Mesothelial cell of epicardium (in vitro differentiated cells): ENCODE data around the gene UNC45A. TPM values are rescaled to one million over a fixed set of nuclear protein-coding genes. Genes with fewer than 3 reads are reported as not detected.

Experiments
- DNase-seq, 2 experiments: peaks; one replicate each; pipeline ENCODE4 v3.0.0; 2021; ENCODE audit warnings: low spot score in 2 of 2; ENCODE audit not compliant: unreplicated experiment in 2 of 2
- H3K27ac Mint-ChIP-seq: 2 replicates; pipeline ENCODE4 v1.8.0; 2021; ENCODE audit warnings: mixed read lengths
- H3K27me3 Mint-ChIP-seq: 2 replicates; pipeline ENCODE4 v1.8.0; 2021; ENCODE audit warnings: low read depth, mixed read lengths
- H3K36me3 Mint-ChIP-seq: 2 replicates; pipeline ENCODE4 v1.8.0; 2021; ENCODE audit warnings: mixed read lengths
- H3K4me1 Mint-ChIP-seq: 2 replicates; pipeline ENCODE4 v1.8.0; 2021; ENCODE audit warnings: mixed read lengths
- H3K4me3 Mint-ChIP-seq: 2 replicates; pipeline ENCODE4 v1.8.0; 2021; ENCODE audit warnings: mild to moderate bottlenecking, moderate library complexity, mixed read lengths
- H3K9me3 Mint-ChIP-seq: 2 replicates; pipeline ENCODE4 v1.8.0; 2021; ENCODE audit warnings: mixed read lengths
- total RNA-seq: library from RNA; stranded (reverse); gene quantifications from 3 replicates; pipeline ENCODE4 v1.2.1, GENCODE V29; 2021
- TF ChIP-seq, protein P1 (sequence below): fragments of 200-600 bp; sonication (generic); IDR thresholded peaks from one replicate; pipeline ENCODE4 v1.5.0; 2021; ENCODE audit warnings: antibody characterized with exemption; ENCODE audit not compliant: unreplicated experiment

The UNC45A gene
- total RNA-seq, 1 donor from 2014 or later: 79.7 TPM

DNA sequence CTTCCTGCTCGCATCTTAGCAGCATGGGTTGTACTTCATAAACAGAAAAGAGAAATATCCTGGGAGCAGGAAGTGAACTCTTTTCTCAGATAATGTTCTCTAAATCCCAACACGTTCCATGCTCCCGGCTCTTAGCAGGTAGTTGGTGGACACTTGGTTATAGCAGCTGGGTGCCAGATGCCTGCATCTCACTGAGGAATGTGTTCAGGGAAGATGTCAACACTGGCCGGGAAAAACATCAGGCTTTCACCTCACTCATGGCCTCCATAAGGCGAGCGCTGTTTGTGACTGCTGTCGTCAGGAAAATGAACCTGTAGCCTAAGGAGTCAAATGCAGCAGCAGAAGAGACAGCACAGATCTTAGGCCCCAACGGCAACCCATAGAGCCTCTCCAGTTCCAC lies 63.7 kb downstream of the UNC45A start:
- no peak overlapping the region for H3K4me3 Mint-ChIP-seq
- DNase-seq: no peak
- no peak overlapping the region for H3K27ac Mint-ChIP-seq
- H3K4me1 Mint-ChIP-seq: peaks cover 6% of the 10 kb centered on the region
- H3K27me3 Mint-ChIP-seq: no peaks in the 10 kb centered on the region
- TF ChIP-seq, protein P1, sequence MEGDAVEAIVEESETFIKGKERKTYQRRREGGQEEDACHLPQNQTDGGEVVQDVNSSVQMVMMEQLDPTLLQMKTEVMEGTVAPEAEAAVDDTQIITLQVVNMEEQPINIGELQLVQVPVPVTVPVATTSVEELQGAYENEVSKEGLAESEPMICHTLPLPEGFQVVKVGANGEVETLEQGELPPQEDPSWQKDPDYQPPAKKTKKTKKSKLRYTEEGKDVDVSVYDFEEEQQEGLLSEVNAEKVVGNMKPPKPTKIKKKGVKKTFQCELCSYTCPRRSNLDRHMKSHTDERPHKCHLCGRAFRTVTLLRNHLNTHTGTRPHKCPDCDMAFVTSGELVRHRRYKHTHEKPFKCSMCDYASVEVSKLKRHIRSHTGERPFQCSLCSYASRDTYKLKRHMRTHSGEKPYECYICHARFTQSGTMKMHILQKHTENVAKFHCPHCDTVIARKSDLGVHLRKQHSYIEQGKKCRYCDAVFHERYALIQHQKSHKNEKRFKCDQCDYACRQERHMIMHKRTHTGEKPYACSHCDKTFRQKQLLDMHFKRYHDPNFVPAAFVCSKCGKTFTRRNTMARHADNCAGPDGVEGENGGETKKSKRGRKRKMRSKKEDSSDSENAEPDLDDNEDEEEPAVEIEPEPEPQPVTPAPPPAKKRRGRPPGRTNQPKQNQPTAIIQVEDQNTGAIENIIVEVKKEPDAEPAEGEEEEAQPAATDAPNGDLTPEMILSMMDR: no peak
- no peaks in the 10 kb centered on the region for H3K9me3 Mint-ChIP-seq
- H3K36me3 Mint-ChIP-seq: peaks cover 37% of the 10 kb centered on the region

DNA sequence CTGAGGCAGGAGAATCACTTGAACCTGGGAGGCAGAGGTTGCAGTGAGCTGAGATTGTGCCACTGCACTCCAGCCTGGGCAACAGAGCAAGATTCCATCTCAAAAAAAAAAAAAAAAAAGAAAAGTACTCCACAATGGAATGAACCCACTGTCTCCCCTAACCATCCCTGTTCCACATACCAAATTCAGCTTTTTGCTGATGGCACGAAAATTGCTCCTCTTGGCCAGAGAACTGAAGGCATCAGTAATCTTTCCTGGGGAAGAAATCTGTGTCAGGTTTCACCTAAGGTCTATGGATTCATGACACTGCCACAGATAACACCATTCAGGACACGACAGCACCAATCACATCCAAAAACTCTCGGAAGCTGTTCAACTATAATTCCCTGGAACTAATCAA lies 66.1 kb downstream of the UNC45A start:
- no peak overlapping the region for H3K27ac Mint-ChIP-seq
- no peaks in the 10 kb centered on the region for H3K27me3 Mint-ChIP-seq

More for the DNA sequence above, 66.1 kb downstream of the UNC45A start:
- TF ChIP-seq, protein P1: no peak
- Mint-ChIP-seq H3K4me3 (no peak overlapping the region), H3K9me3 (no peaks in the 10 kb centered on the region), H3K36me3 (peaks cover 48% of the 10 kb centered on the region), H3K4me1 (no peaks in the 10 kb centered on the region)
- DNase-seq: no peak

Other genes starting within 250 kb of the UNC45A start
- gene BLM, start 217.9 kb upstream of the UNC45A start, total RNA-seq: 11.2 to 13.4 TPM (median 12.9 TPM) in 3 replicates
- 97.7 to 98.8 TPM (median 98.8 TPM) in 3 replicates for gene FURIN, start 66.7 kb upstream of the UNC45A start, total RNA-seq
- gene FES, start 50.8 kb upstream of the UNC45A start, total RNA-seq: 26.5 to 32.6 TPM (median 29.4 TPM) in 3 replicates
- gene MAN2A2, start 32.0 kb upstream of the UNC45A start, total RNA-seq: 89.0 to 104 TPM (median 101 TPM) in 3 replicates
- gene HDDC3, start 2.7 kb upstream of the UNC45A start, total RNA-seq: 11.5 to 12.4 TPM (median 11.9 TPM) in 3 replicates
- gene RCCD1, start 19.6 kb downstream of the UNC45A start, total RNA-seq: 18.6 to 21.5 TPM (median 20.2 TPM) in 3 replicates
- 51.7 to 59.1 TPM (median 56.9 TPM) in 3 replicates for gene PRC1, start 59.2 kb downstream of the UNC45A start, total RNA-seq
- gene VPS33B, start 87.3 kb downstream of the UNC45A start, total RNA-seq: 21.7 to 26.2 TPM (median 25.2 TPM) in 3 replicates
- gene SV2B, start 165.0 kb downstream of the UNC45A start, total RNA-seq: 0.14 to 0.29 TPM (median 0.18 TPM) in 3 replicates